CD8-positive, alpha-beta memory T cell (primary cell): ENCODE data around the gene MICALL1. TPM values are rescaled to one million over a fixed set of nuclear protein-coding genes. Genes with fewer than 3 reads are reported as not detected.

Experiments used
- CTCF ChIA-PET: fragments of 350-600 bp; sonication (Branson Sonifier 250); formaldehyde crosslinking; loops from one replicate; lab custom pipeline; 2021; ENCODE audit warnings: antibody characterized with exemption; lab: Charles Lee
- POLR2A ChIA-PET: fragments of 350-600 bp; sonication (Branson Sonifier 250); formaldehyde crosslinking; loops from one replicate; lab custom pipeline; 2021; ENCODE audit warnings: antibody characterized with exemption; lab: Charles Lee
- DNase-seq, 5 donors: peaks; one replicate each; pipeline versions ENCODE4 v3.0.0 to v3.0.0-alpha.2; 2020 to 2022; ENCODE audit warnings: mixed read lengths in 1 of 5
- H3K27ac ChIP-seq: one replicate; pipeline ENCODE4 v1.7.0; 2013; ENCODE audit warnings: low read depth, mild to moderate bottlenecking, low read length, moderate library complexity
- H3K27me3 ChIP-seq: 2 replicates; pipeline ENCODE4 v1.7.0; 2013; ENCODE audit warnings: low read length, mild to moderate bottlenecking; ENCODE audit not compliant: insufficient read depth, poor library complexity, severe bottlenecking
- H3K36me3 ChIP-seq: 2 replicates; pipeline ENCODE4 v1.7.0; 2013; ENCODE audit warnings: mild to moderate bottlenecking, low read length, moderate library complexity; ENCODE audit not compliant: insufficient read depth
- H3K4me1 ChIP-seq: 2 replicates; pipeline ENCODE4 v1.7.0; 2013; ENCODE audit warnings: mild to moderate bottlenecking, low read length, moderate library complexity; ENCODE audit not compliant: insufficient read depth
- H3K4me3 ChIP-seq: 2 replicates; pipeline ENCODE4 v1.7.0; 2013; ENCODE audit warnings: mild to moderate bottlenecking, low read length
- H3K9me3 ChIP-seq: 2 replicates; pipeline ENCODE4 v1.7.0; 2013; ENCODE audit warnings: mild to moderate bottlenecking, low read length
- H3K27ac Mint-ChIP-seq, 8 donors: one replicate each; pipeline ENCODE4 v1.8.0; 2020 to 2021; ENCODE audit warnings: mixed read lengths in 8 of 8, mild to moderate bottlenecking in 6 of 8, inconsistent platforms in 3 of 8, moderate library complexity in 3 of 8
- H3K27me3 Mint-ChIP-seq, 2 donors: one replicate each; pipeline ENCODE4 v1.8.0; 2020 to 2021; ENCODE audit warnings: mixed read lengths in 2 of 2, mild to moderate bottlenecking in 1 of 2, moderate library complexity in 1 of 2
- H3K36me3 Mint-ChIP-seq, 3 donors: one replicate each; pipeline ENCODE4 v1.8.0; 2020 to 2021; ENCODE audit warnings: mixed read lengths in 3 of 3, inconsistent platforms in 1 of 3, mild to moderate bottlenecking in 1 of 3
- H3K4me1 Mint-ChIP-seq, 3 donors: one replicate each; pipeline ENCODE4 v1.8.0; 2020 to 2021; ENCODE audit warnings: mixed read lengths in 3 of 3, inconsistent platforms in 1 of 3, mild to moderate bottlenecking in 1 of 3
- H3K4me3 Mint-ChIP-seq, 7 donors: one replicate each; pipeline ENCODE4 v1.8.0; 2020 to 2021; ENCODE audit warnings: mixed read lengths in 7 of 7, mild to moderate bottlenecking in 6 of 7, moderate library complexity in 4 of 7, inconsistent platforms in 2 of 7
- H3K9me3 Mint-ChIP-seq, 5 donors: one replicate each; pipeline ENCODE4 v1.8.0; 2020 to 2022; ENCODE audit warnings: mixed read lengths in 5 of 5, mild to moderate bottlenecking in 3 of 5, moderate library complexity in 2 of 5, inconsistent platforms in 1 of 5
- polyA plus RNA-seq: library from polyadenylated mRNA; unstranded; fragments of 300-500 nt; fragmentation: Illumina TruSeq; gene quantifications from one replicate; pipeline ENCODE4 v1.2.3, GENCODE V29; 2021
- total RNA-seq, 2 experiments: library from RNA; stranded (reverse); gene quantifications; one replicate each; pipeline ENCODE4 v1.2.3, GENCODE V29; 2021

MICALL1 gene
- total and polyA plus RNA-seq, 3 experiments from 2014 or later = 7.2 to 25.8 (median 25.4) TPM

GRCh38 chr22:37884420-37884819 is 21.7 kb upstream of the MICALL1 start:
- Histone ChIP-seq H3K36me3 (peaks cover 26% of the 10 kb centered on the region), H3K4me1 (no peaks in the 10 kb centered on the region), H3K27ac (no peak overlapping the region), H3K9me3 (no peaks in the 10 kb centered on the region), H3K27me3 (no peaks in the 10 kb centered on the region), H3K4me3 (no peak overlapping the region)
- Mint-ChIP-seq H3K27me3 (no peaks in the 10 kb centered on the region), H3K36me3 (peaks cover 0 to 62% (median 19%) of the 10 kb centered on the region in 3 donors), H3K4me1 (peaks cover 14 to 17% (median 15%) of the 10 kb centered on the region in 3 donors), H3K4me3 (no peak overlapping the region), H3K9me3 (no peaks in the 10 kb centered on the region), H3K27ac (no peak overlapping the region)
- CTCF ChIA-PET = interaction anchor here (1.1 kb wide), 1 partner anchor 46 kb away, joined by 3 read pairs; no protein-coding TSS in a partner anchor
- POLR2A ChIA-PET = no interaction called here
- no peak for DNase-seq

GRCh38 chr22:37887584-37888378 is 18.3 kb upstream of the MICALL1 start:
- Histone ChIP-seq H3K27me3 (no peaks in the 10 kb centered on the region), H3K36me3 (peaks cover 20% of the 10 kb centered on the region), H3K4me3 (no peak overlapping the region), H3K4me1 (no peaks in the 10 kb centered on the region), H3K27ac (no peak overlapping the region), H3K9me3 (no peaks in the 10 kb centered on the region)
- Mint-ChIP-seq H3K36me3 (peaks cover 4 to 59% (median 16%) of the 10 kb centered on the region in 3 donors), H3K9me3 (no peaks in the 10 kb centered on the region), H3K27ac (peak overlapping the region in 6 of 8 donors; percentile 12 to 83 (median 60)), H3K4me3 (no peak overlapping the region), H3K4me1 (peaks cover 9 to 18% (median 11%) of the 10 kb centered on the region in 3 donors), H3K27me3 (no peaks in the 10 kb centered on the region)
- CTCF ChIA-PET = interaction anchor here (0.8 to 2.2 kb wide), 4 partner anchors 9 to 78 kb away, joined by 3 to 9 read pairs (median 3); no protein-coding TSS in a partner anchor
- no peak for DNase-seq
- POLR2A ChIA-PET = no interaction called here

- Mint-ChIP-seq H3K36me3 (peaks cover 4 to 41% (median 10%) of the 10 kb centered on the region in 3 donors), H3K4me3 (peak overlapping the region in 1 of 7 donors; percentile 57), H3K9me3 (no peaks in the 10 kb centered on the region), H3K27ac (peak overlapping the region in 5 of 8 donors; percentile 3 to 83 (median 15)), H3K27me3 (no peaks in the 10 kb centered on the region), H3K4me1 (peaks cover 19 to 25% (median 20%) of the 10 kb centered on the region in 3 donors)
- Histone ChIP-seq H3K27ac (no peak overlapping the region), H3K4me1 (peaks cover 18% of the 10 kb centered on the region), H3K27me3 (no peaks in the 10 kb centered on the region), H3K36me3 (peaks cover 13% of the 10 kb centered on the region), H3K9me3 (no peaks in the 10 kb centered on the region), H3K4me3 (no peak overlapping the region)
- POLR2A ChIA-PET = interaction anchor here (2.3 kb wide), 1 partner anchor 14 kb away, joined by 6 read pairs; the partner anchor contains the start of gene MICALL1
- CTCF ChIA-PET = no interaction called here
- DNase-seq = no peak
Measured at GRCh38 chr22:37891926-37892325, 14.2 kb upstream of the MICALL1 start.

- Histone ChIP-seq H3K27me3 (no peaks in the 10 kb centered on the region), H3K4me1 (peaks cover 23% of the 10 kb centered on the region), H3K4me3 (no peak overlapping the region), H3K9me3 (no peaks in the 10 kb centered on the region), H3K27ac (no peak overlapping the region), H3K36me3 (peaks cover 13% of the 10 kb centered on the region)
- Mint-ChIP-seq H3K36me3 (peaks cover 4 to 34% (median 9%) of the 10 kb centered on the region in 3 donors), H3K9me3 (no peaks in the 10 kb centered on the region), H3K27me3 (no peaks in the 10 kb centered on the region), H3K4me1 (peaks cover 19 to 28% (median 26%) of the 10 kb centered on the region in 3 donors), H3K4me3 (no peak overlapping the region), H3K27ac (peak overlapping the region in 2 of 8 donors; percentile 32 to 91)
- ChIA-PET CTCF (no interaction called here), POLR2A (interaction anchor here (0.5 to 2.3 kb wide), 2 partner anchors 13 to 59 kb away, joined by 4 to 6 read pairs; partner anchors contain the start of gene MICALL1)
- peak in 1 of 5 donors; percentile 4 for DNase-seq
Measured at GRCh38 chr22:37892566-37893335, 13.3 kb upstream of the MICALL1 start.

- Mint-ChIP-seq H3K4me3 (no peak overlapping the region), H3K27ac (peak overlapping the region in 6 of 8 donors; percentile 37 to 91 (median 74)), H3K4me1 (peaks cover 20 to 30% (median 23%) of the 10 kb centered on the region in 3 donors), H3K9me3 (no peaks in the 10 kb centered on the region), H3K36me3 (peaks cover 1 to 25% (median 4%) of the 10 kb centered on the region in 3 donors), H3K27me3 (no peaks in the 10 kb centered on the region)
- peaks cover 23% of the 10 kb centered on the region for H3K4me1 ChIP-seq
- CTCF ChIA-PET = interaction anchor here (1.2 kb wide), 1 partner anchor 41 kb away, joined by 3 read pairs; no protein-coding TSS in a partner anchor
- peak in 1 of 5 donors; percentile 21 for DNase-seq
- no peak overlapping the region for H3K27ac ChIP-seq
- H3K27me3 ChIP-seq = no peaks in the 10 kb centered on the region
- no peaks in the 10 kb centered on the region for H3K9me3 ChIP-seq
- H3K36me3 ChIP-seq = peaks cover 6% of the 10 kb centered on the region
- no peak overlapping the region for H3K4me3 ChIP-seq
- POLR2A ChIA-PET = interaction anchor here (2.3 kb wide), 1 partner anchor 12 kb away, joined by 6 read pairs; the partner anchor contains the start of gene MICALL1
Measured at GRCh38 chr22:37893583-37893983, 12.5 kb upstream of the MICALL1 start.

- H3K4me1 ChIP-seq = peaks cover 23% of the 10 kb centered on the region
- H3K27me3 ChIP-seq = no peaks in the 10 kb centered on the region
- H3K36me3 ChIP-seq = no peaks in the 10 kb centered on the region
- DNase-seq = peak in 1 of 5 donors; percentile 28
- ChIA-PET POLR2A (no interaction called here), CTCF (interaction anchor here (0.7 to 1.5 kb wide), 2 partner anchors 32 to 76 kb away, joined by 3 to 5 read pairs; no protein-coding TSS in a partner anchor)
- Mint-ChIP-seq H3K27me3 (no peaks in the 10 kb centered on the region), H3K27ac (peak overlapping the region; percentile 51 to 95 (median 82)), H3K36me3 (peaks cover 0 to 12% (median 4%) of the 10 kb centered on the region in 3 donors), H3K4me1 (peaks cover 20 to 30% (median 23%) of the 10 kb centered on the region in 3 donors), H3K9me3 (no peaks in the 10 kb centered on the region), H3K4me3 (no peak overlapping the region)
- no peak overlapping the region for H3K4me3 ChIP-seq
- no peaks in the 10 kb centered on the region for H3K9me3 ChIP-seq
- no peak overlapping the region for H3K27ac ChIP-seq
Measured at GRCh38 chr22:37894939-37895670, 11.0 kb upstream of the MICALL1 start.

- H3K4me3 ChIP-seq = peak overlapping the region; percentile 4
- peak overlapping the region; percentile 93 to 96 (median 94) for H3K27ac Mint-ChIP-seq
- ChIA-PET CTCF (interaction anchor here (0.7 to 2.1 kb wide), 9 partner anchors 9 to 156 kb away, joined by 3 to 15 read pairs (median 4); partner anchors contain the start of gene MICALL1), POLR2A (interaction anchor here (0.6 to 2.1 kb wide), 5 partner anchors 10 to 288 kb away, joined by 3 to 20 read pairs (median 4); partner anchors contain the start of genes GGA1 and MICALL1)
- no peaks in the 10 kb centered on the region for H3K9me3 ChIP-seq
- peaks cover 20 to 30% (median 23%) of the 10 kb centered on the region in 3 donors for H3K4me1 Mint-ChIP-seq
- H3K27me3 Mint-ChIP-seq = no peaks in the 10 kb centered on the region
- H3K4me3 Mint-ChIP-seq = peak overlapping the region; percentile 44 to 85 (median 68)
- H3K27ac ChIP-seq = peak overlapping the region; percentile 40
- H3K9me3 Mint-ChIP-seq = no peaks in the 10 kb centered on the region
- no peaks in the 10 kb centered on the region for H3K36me3 ChIP-seq
- H3K4me1 ChIP-seq = peaks cover 23% of the 10 kb centered on the region
- DNase-seq = peak; percentile 24 to 67 (median 52)
- H3K36me3 Mint-ChIP-seq = peaks cover 0 to 9% (median 4%) of the 10 kb centered on the region in 3 donors
- H3K27me3 ChIP-seq = no peaks in the 10 kb centered on the region
Measured at GRCh38 chr22:37896181-37896592, 9.9 kb upstream of the MICALL1 start.
